HG03432 (cell line): ENCODE results near the gene SETD3.
A peak's percentile ranks its signal among the peaks of the same experiment; 100 is the strongest.

Source experiments
- ATAC-seq: cut with Tn5 transposase; IDR thresholded peaks from one replicate; pipeline ENCODE4 v1.9.1; 2021; ENCODE audit warnings: mild to moderate bottlenecking, moderate library complexity; ENCODE audit not compliant: unreplicated experiment

SETD3 gene

GRCh38 chr14:99401211-99401610 lies 79.4 kb downstream of the SETD3 start:
- no peak for ATAC-seq

GRCh38 chr14:99397698-99398097 lies 83.0 kb downstream of the SETD3 start:
- no peak for ATAC-seq

GRCh38 chr14:99395909-99396530 lies 84.6 kb downstream of the SETD3 start:
- no peak for ATAC-seq

GRCh38 chr14:99394602-99395156 lies 86.0 kb downstream of the SETD3 start:
- no peak for ATAC-seq

GRCh38 chr14:99393059-99393655 lies 87.5 kb downstream of the SETD3 start:
- ATAC-seq, result peak; percentile 71

GRCh38 chr14:99391671-99392070 lies 89.0 kb downstream of the SETD3 start:
- no peak for ATAC-seq

GRCh38 chr14:99389174-99389826 lies 91.4 kb downstream of the SETD3 start:
- peak; percentile 67 for ATAC-seq

GRCh38 chr14:99388286-99388685 lies 92.4 kb downstream of the SETD3 start:
- ATAC-seq, result no peak

- ATAC-seq, result no peak
Observed at GRCh38 chr14:99387880-99388279, 92.8 kb downstream of the SETD3 start.

GRCh38 chr14:99384450-99385417 lies 95.9 kb downstream of the SETD3 start:
- no peak for ATAC-seq

GRCh38 chr14:99383472-99384449 lies 96.9 kb downstream of the SETD3 start:
- no peak for ATAC-seq

GRCh38 chr14:99382781-99383471 lies 97.7 kb downstream of the SETD3 start:
- no peak for ATAC-seq

- no peak for ATAC-seq
Observed at GRCh38 chr14:99382071-99382470, 98.6 kb downstream of the SETD3 start.

- no peak for ATAC-seq
Observed at GRCh38 chr14:99381688-99382060, 99.0 kb downstream of the SETD3 start.

GRCh38 chr14:99380991-99381687 lies 99.5 kb downstream of the SETD3 start:
- no peak for ATAC-seq

- ATAC-seq, result no peak
Observed at GRCh38 chr14:99380402-99380801, 100.3 kb downstream of the SETD3 start.

GRCh38 chr14:99378782-99379214 lies 101.9 kb downstream of the SETD3 start:
- no peak for ATAC-seq

GRCh38 chr14:99377951-99378350 lies 102.7 kb downstream of the SETD3 start:
- ATAC-seq, result no peak

- no peak for ATAC-seq
Observed at GRCh38 chr14:99374964-99375363, 105.7 kb downstream of the SETD3 start.
